GM18868 (cell line): ENCODE data around the gene TM2D1.
"Not testable (repeated sequence)": the region's sequence is repeated elsewhere in the genome, so short reads cannot be mapped to it uniquely, and the experiment has no call there.

Experiments used
- ATAC-seq: cut with Tn5 transposase; IDR thresholded peaks from one replicate; pipeline ENCODE4 v1.9.1; 2021; ENCODE audit warnings: mild to moderate bottlenecking, moderate library complexity; ENCODE audit not compliant: unreplicated experiment

TM2D1 gene

DNA sequence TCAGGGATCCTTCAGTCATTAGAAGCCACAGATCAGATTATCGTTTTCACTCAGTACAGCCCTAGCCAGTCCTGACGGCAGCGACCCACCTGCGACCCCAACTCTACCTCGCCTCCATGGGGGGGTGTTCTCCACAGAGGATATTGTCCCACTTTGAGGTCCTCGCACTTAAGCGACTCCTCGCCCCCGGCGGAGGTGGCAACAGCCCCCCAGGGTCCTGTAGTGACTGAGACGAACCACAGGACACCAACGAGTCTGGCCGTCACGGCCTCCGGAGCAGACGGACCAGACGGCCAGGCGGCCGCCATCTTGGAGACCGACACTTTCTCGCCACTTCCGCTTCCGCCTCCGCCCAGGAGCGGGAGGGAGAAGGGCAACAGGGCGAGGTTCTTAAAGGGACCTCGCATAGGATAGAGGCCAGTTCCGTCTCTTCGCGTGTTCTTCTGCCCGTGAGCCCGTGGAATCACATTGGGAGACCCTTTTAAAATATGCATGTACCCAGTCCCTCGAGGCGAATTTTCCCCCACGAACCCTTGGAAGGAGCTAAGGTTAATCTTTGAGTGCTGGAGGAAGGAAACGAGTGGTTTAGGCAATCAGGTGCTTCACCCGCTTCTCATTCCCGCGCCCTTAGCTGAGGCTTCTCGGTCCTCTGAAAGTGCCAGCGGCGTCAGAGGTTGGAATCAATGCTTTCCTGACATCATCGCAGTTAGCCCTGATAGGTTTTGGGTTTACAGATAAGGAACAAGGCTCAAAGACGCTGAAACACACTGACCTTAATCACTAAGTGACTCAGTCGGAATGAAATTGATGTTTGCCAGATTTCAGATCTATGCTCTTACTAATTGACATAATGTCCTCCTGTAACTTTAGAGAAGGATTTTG, at the start of gene TM2D1:
Gene TM2D1, minus strand, starts transcription at position 329 of the 882 bp plus-strand sequence. Its CDS starts 21 bp downstream, at position 308.
- ATAC-seq = peak; percentile 100

DNA sequence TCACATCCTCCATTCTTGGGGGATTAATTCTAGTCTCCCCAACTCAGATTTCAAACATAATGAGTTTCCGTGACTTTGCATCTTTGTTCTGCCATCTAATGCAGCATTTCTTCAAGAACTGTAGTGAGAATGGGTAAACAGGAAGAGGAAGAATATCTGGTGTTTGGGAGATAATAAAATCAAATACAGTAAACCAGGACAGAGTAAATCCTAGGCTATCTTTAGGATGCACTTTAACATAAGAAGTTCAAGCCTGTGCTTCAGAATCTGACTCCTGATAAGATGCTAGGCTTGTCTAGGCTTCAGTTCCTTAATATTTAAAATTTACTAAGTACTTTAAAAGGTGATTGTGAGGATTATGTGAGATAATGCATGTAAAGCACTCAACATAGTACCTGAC, 45.2 kb upstream of the TM2D1 start:
- no peak for ATAC-seq

DNA sequence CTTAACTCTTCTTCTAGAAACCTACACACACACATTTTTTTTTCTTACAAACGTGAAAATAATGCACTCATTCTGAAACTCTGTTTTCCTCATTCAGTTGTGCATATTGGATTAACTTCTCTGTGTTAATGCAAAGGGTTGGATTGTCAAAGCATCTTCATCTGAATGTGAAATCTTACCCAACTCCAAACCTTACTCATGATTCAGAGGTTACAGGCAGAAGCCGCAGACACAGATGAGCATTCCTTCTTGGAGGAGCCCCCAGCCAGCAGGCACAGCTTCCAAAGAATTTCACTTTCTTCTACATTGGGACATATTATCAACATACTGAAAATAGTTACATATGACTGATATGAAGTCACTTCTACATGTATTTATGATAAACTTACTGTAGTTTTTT, 33.0 kb upstream of the TM2D1 start:
- ATAC-seq = no peak

DNA sequence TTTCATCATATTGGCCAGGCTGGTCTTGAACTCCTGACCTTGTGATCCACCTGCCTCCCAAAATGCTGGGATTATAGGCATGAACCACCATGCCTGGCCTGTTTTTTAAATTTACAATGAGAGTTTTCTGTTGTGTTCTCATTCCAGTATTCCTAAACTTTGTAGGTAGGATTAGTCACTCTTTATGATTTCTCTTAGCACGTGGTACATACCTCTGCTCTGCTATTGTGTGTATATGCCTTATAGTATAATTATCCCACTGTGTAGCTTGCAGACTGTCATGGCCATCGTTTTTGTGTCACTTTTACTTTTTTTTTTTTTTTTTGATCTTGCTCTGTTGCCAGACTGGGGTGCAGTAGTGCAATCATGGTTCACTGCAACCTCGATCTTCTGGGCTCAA, 31.8 kb upstream of the TM2D1 start:
- no peak for ATAC-seq

DNA sequence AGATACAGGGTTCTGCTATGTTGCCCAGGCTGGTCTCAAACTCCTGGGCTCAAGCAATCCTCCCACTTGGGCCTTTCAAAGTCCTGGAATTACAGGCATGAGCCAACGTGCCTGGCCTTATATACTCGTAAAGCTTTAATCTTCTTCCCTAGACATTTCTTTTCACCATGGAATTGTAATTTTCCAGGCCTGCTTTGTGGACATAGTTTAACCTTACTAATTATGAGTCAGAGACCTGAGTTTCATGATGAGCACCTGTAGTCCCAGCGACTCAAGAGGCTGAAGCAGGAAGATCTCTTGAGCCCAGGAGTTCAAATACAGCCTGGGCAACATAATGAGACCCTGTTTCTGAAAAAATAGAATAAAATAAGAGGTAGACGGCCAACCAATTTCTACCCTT, 29.6 kb upstream of the TM2D1 start:
- ATAC-seq = no peak

DNA sequence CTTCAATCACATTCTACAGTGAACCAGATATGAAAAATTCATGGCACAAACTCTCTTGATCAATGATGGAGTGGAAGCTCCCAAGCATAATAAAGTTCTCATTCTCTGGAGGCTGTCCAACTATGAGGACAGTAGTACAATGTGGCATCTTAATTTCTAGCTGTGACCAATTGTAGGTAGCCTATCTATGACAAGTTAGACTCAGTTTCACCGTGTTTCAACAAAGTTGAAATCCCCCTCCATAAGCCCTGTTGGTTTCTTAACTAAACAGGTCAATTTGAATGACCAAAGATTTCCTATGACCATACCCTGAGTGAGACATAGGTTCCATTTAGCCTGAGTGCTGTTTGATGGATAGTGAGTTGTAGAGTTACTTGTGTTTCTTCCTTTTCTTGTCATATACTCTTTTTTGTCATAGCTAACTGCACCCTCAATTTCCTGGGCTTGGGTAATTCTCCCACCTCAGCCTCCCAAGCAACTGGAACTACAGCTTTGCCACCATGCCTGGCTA, 29.1 kb upstream of the TM2D1 start:
- ATAC-seq = no peak

DNA sequence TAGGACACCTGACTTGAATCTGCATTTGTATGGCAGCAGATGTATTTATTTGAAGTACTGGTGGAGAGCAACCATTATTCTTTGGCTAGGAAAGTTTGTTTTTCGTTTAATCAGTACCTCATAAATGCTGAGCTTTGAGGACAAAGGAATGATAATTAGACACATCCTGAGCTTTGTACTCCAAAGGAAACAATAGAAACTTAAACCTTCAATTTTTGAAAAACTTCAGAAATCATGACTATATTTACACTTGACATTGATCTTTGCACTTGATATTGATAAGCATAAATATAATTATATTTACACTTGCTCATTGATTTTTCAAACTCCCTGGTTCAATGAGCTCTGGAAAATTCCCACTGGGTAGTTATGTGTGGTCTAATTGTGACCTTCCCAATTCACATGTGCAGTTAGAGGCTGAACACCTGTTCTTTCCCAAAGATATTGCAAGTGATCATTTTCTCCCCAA, 28.0 kb upstream of the TM2D1 start:
- no peak for ATAC-seq

DNA sequence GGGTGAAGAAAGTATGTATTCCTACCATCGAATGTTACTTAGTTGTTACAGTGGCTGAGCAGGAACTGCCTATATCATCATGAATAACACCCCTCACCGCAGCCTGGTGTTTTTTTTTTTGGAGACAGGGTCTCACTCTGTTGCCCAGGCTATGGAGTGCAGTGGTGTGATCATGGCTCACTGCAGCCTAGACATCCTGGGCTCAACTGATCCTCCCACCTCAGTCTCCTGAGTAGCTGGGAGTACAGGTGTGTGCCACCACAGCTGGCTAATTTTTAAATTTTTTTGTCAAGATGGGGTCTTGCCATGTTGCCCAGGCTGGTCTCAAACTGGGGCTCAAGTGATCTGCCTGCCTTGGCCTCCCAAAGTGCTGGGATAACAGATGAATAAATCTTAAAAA, 24.6 kb upstream of the TM2D1 start:
- no peak for ATAC-seq

DNA sequence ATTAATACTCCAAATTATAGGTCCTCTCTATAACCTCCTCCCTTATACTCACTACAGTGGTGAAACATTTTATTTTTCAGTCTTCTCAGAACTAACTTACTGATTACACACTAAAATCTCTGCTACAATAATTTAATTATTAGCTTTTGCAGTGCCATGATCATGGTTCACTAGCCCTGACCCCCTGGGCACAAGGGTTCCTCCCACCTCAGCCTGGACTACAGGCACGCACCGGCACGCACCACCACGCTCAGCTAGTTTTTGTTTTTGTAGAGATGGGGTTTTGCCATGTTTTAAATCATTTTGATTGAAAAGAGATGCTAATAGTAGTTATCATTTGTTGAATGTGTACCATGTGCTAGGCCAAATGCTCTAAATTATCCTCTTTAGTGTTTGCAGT, 23.6 kb upstream of the TM2D1 start:
- ATAC-seq = no peak

DNA sequence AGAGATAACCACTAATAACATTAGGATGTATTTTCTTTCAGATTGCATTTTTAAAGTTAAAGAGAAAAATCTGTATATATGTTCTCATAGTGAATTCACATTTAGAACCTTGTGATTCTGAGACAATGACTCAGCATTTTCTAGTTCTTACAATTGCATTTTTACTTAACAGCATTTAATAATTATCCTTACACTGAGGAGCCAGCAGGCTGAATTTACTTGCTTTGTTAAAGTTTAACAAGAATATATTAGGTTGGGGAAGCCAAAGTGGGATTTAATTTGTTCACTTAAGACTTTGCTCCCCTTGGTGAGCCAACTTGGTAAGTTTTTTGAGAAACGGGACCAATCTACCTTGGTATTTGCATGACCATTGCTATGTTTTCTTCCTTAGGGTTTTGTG, 21.9 kb upstream of the TM2D1 start:
- ATAC-seq = no peak

DNA sequence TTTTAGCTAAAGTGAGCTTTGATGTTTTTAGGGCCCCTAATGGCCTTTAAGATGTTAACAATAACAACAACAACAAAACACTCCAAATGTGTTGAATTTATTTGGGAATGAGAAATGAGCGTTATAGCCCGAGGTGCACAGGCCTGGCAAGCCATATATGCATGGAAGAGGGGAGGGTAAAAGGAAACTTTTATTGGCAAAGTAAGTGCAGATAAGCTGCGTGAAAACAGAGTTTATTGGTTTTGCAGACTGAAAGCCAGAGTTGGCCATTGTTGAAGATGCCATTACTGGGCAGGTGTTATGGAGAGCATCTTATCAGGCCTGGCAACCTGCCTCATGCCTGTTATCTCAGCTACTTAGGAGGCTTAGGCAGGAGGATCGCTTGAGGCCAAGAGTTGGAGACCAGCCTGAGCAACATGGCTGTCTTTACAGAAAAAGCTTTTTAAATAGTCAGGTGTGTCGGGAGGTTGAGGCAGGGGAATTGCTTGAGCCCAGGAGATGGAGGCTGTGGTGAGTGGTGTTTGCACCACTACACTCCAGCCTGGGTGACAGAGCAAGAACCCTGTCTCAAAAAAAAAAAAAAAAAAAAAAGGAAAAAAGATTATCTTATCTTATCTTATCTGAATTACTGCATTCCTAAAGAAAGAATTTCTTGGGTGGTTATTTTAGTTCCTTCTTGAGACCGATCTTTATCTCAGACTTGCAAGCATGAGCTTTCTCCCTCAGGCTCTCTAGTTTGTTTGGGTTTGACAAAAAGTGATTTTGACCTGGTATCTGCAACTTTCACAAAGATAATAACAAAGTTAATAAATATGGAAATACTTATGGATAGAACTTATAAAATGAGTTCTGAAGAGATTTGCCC, 19.0 kb upstream of the TM2D1 start:
- no peak for ATAC-seq

DNA sequence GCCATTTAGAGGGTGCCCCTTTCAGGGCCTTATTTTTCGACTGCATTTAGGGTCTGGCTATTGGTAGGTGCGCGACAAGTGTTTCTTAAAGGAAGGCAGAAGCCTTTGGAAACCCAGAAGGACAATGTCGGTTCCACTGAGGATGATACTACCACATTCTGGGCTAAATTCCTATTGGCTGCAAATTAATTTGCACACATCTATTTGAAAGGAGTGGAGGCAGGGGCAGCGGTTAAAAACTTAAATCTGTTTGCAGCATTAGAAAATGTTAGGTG, 18.4 kb upstream of the TM2D1 start:
- no peak for ATAC-seq

DNA sequence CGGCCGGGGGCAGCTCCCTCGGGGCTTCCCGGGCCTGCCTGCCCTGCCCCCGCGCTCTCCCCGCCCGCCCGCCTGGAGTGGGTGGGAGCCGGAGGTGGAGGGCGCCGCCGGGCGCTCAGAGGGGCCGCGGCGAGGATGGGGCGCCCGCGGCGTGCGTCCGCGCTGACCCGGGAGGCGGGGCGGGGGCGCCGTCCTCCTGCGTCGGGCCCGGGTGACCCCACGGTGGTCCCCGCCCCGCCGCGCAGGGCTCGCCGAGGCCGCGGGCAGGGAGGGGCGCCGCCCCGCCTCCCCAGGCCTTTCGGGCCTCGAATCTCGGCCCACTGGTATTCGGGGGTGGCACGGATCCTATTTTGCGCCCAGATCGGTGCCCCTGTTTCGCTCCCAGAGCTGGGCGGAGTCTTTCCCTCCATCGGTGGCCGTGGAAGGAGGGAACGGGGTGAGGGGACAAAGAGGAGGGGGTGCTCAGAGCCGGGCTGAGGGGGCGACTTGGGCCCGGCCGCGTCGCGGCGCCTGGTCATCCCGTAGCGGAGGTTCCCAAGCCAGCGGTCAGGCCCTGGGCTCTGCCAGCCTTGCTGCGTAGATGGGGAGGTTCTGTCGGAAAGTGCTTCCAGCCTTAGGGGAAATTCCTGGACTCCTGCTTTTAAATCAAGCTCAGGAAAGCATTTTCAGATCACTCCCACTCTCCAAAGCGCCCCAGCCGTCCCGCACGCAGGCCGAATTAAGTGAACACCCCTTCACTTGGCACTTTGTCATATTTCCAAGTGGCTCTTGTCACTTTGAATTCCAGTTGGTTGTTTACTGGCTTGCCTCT, 17.9 kb upstream of the TM2D1 start:
- peak; percentile 59 for ATAC-seq

DNA sequence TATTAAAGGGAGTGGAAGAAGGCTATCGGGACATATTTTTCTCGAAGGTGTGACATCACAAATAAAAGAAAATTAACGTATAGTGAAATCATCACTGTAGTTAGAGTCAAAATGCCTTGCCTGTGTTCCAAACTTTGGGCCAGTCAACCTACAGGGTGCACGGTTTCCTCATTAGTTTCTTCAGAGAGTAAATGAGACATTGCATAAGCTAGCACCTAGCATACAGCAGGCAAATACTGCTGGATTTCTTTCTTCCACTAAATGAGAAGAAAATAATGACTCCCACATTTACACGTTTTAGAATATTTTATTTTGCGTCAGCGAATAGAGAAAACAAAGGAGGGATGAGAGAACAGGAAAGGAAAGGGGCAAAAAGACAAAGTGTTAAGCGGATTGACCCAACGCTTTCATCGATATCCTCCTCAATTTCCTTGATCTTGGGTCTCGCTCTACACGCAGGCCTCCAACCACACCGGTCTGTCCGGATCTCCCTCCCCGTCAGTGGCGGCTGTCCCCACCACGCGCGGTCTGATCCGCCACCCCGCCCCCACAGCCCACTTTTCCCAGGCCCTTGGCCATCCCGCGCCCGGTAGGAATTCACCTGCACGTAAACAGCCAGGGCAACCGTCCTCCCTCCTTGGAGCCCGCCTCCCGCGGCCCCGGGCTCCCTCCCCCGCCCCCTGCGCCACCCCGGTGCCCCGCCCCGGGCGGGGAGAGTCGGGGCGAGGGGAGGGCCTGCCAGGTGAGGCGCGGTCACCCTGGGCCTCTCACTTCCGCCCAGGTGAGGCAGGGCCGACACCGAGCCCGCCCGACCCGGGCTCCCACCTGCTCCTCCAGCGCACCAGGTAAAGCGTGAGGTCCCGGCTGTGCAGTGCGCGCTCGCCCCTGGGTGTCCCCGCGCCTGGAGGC, 17.0 kb upstream of the TM2D1 start, which contains the start of gene PATJ:
Gene PATJ, plus strand, starts transcription at position 770 of the 909 bp plus-strand sequence. CDS start 20,413 bp downstream, outside the sequence.
- ATAC-seq = peak; percentile 84

DNA sequence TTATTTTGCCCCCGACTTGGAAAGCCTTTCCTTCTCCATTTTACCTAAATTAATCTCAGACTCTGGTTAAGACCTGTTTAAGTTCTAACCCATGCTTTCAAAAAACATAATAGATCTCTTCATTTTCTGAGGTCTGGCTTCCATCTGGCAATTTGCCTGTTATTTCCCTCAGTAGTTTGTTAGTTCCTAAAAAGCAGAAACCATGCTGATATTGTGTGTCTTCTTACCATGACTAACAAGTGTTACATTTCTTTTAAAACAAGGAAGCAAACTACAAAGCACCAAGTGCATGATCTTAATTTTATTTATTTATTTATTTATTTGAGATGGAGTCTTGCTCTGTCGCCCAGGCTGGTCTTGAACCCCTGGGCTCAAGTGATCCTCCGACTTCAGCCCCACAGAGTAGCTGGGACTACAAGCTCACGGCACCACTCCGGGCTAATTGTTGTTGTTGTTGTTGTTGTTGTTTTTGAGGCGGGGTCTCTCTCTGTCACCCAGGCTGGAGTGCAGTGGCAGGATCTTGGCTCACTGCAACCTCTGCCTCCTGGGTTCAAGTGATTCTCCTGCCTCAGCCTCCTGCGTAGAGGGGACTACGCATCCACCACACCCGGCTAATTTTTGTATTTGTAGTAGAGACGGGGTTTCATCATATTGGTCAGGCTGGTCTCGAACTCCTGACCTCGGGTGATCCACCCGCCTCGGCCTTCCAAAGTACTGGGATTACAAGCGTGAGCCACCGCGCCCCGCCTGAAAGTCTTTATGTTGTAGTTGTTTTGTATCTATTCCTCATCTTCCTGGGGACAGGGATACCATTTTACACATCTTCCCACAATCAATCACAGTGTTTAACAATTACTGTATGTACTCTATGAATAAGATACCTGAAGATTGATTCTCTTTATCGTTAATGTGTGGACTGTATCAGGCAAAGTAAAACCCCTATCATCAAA, 16.1 kb upstream of the TM2D1 start:
- ATAC-seq = no peak

DNA sequence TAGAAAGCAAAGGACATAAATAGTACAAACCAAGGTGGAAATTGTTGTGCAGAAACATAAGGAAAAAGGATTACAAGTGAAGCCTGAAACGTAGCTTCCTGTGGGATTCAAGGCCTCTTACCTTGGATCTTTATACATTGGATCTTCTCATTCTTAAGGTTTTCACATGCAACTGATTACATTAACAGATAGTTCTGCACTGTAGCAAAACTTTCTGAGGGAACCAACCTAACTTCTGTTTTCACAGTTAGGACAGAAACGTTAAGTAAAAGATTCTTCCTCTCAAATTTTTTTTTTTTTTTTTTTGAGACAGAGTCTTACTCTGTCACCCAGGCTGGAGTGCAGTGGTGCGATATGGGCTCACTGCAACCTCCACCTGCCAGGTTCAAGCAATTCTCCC, 7.8 kb upstream of the TM2D1 start:
- ATAC-seq = no peak

DNA sequence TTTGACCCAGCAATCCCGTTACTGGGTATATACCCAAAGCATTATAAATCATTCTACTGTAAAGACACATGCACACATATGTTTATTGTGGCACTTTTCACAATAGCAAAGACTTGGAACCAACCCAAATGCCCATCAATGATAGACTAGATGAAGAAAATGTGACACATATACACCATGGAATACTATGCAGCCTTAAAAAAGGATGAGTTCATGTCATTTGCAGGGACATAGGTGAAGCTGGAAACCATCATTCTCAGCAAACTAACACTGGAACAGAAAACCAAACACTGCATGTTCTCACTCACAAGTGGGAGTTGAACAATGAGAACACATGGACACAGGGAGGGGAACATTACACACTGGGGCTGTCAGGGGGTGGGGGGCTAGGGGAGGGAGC, 5.7 kb upstream of the TM2D1 start:
- ATAC-seq = not testable (repeated sequence)

DNA sequence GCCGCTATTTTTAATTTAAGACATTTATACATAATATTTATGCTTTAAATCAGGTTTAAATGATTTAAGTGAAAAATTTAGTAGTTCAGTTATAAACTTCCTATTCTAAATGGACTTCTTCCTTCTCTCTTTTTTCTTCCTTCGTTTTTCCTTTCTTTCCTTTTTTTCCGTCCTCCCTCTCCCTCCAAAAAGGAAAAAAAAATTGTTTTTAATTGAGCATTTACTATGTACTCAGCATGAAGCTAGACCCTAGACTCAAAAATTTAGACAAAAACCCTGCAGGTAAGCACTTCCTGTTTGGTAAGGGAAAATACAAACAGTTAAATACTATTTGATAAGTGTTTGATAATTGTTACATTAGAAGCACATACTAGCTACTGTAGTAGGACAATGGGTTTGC, 2.6 kb upstream of the TM2D1 start:
- no peak for ATAC-seq

DNA sequence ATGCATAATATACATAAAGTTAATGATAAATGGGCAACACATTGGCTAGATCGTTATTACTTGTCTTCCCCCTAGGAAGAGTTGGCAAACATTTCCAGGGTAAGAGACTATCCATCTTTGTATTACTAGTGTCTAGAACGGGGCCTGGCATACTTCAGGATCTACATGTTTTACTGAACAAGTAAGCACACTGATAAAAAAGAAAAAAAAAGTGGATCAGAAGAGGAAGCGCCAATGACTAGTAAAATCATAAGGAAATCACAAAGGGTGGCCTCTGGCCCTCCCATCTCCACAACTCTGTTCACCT, 482 bp downstream of the TM2D1 start:
- ATAC-seq = no peak
